Measurements from ENCODE around the gene RNF151.
"Not testable (repeated sequence)": the region's sequence is repeated elsewhere in the genome, so short reads cannot be mapped to it uniquely, and the experiment has no call there.

RNF151 gene, protein sequence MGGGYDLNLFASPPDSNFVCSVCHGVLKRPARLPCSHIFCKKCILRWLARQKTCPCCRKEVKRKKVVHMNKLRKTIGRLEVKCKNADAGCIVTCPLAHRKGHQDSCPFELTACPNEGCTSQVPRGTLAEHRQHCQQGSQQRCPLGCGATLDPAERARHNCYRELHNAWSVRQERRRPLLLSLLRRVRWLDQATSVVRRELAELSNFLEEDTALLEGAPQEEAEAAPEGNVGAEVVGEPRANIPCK

DNA sequence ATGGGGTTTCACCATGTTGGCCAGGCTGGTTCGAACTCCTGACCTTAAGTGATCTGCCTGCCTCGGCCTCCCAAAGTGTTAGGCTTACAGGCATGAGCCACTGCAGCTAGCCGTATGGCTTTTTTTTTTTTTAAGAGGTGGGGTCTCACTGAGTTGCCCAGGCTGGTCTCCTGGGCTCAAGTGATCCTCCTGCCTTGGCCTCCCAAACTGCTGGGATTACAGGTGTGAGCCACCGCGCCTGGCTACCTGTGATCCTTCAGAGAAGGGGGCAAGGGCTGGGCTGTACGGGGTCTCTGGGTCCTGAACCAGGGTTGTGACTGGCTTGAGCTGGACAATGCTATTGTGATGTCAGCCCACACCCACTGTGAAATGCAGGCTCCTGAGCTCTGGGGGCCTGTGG, at the start of gene RNF151:
RNF151 (plus strand) TSS at position 397 of the 400 bp plus-strand sequence. CDS start 26 bp downstream, outside the sequence.
- DNase-seq (ENCODE audit: low spot score) = no peak

DNA sequence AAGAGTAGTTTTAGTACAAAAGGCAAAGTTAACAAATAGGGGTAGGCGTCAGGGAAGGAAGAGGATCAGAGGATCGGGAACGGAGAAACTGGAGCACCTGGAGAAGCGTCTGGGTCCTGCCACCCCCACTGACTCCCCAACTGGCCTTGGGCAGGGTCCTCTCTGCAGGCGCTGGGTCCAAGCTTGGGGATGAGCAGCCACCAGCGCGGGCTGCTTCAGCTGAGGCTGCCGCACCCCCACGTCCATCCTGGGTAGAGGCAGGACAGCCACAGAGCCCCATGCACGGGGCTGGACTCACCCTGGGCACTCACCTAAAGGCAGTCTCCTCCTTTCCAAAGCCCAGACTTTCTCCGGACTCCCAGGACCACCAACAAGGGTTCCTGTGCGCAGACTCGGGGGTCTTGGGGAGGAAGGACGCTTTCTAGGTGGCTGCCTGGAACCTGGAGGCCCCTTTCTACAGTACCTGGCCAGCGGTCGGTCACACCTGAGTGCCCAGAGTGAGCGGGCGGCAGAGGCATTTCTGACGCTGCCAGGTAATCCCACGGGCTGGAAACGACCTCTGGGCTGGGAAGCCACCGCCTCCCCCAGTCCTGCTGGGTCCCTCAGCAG, 49.5 kb upstream of the RNF151 start:
- no peak for DNase-seq (ENCODE audit: low spot score)

DNA sequence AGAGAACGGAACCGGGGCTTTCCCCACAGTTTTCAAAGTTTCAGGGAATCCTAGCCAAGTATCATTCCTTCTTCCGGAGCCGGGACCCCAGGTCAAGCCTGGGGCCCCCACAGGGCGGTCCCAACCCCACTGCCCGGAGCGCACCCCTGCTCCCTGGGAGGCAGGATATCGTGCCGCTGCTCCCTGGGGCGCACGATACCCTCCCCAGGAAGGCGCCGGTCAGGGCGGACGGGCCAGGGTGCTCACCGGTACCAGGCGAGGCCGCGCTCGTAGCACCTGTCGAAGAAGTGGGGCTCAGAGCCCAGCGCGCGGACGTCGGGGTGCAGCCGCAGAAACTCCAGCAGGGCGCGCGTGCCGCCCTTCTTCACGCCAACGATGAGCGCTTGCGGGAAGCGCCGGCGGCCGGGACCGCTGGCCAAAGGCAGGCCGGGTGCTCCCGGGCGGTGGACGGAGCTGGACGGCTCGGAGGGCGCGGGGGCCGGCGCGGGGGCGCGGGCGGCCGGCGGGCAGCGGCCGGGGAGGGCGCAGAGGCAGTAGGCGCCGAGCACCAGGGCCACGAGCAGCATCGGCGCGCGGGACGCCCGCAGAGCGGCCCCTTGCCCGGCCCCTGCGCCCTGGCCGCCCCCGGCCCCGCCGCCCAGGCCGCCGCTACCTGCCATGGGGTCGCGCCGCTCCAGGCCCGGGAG, 48.8 kb upstream of the RNF151 start:
- DNase-seq (ENCODE audit: low spot score) = no peak

DNA sequence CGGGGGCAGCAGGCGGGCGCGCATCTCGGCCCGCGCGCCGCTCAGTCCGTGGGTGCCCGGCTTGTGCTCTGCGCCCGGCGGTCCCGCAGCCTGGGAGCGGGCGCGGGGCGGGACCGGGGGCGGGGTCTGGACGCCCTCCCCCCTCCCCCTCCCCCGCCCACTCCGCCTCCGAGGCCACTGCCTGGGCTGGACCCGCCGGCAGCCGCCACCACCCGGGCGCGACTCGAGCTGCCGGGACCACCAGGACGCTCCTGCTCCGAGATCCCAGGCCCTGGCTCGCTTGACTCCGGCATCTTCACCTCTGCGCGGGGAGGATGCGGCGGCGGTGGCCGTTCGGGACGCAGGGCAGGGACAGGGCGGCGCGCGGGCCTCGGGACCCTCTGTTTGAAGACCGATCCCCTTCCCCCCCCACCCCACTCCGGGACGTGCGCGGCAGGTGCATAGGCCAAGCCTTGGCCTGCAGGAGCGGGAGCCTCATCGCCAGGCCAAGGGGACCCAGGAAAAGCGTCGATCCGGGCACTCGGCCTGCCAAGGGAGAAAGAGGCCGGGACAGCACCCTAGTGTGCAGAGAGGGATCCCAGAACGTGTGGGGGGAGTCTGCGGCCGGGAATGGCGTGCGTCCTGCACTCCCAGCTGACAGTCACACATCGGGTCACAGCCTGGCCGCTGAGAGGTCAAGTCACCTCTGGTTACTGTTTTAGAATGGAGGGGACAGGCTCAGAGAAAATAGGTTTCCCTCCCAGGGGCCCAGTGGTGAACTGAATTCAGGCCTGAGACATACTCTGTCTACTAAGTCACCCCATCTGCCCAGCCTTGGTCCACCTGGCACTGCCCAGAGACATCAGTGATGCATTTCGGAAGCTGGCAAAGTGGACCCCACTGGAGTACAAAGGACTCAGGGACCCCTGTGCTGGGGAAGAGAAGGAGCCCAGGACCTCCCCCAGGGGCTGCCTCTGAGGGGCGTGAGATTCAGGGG, 48.0 kb upstream of the RNF151 start, which contains the start of gene HS3ST6:
HS3ST6 (minus strand) TSS at position 65 of the 976 bp plus-strand sequence. CDS start 92 bp downstream, outside the sequence.
- DNase-seq (ENCODE audit: low spot score) = no peak

DNA sequence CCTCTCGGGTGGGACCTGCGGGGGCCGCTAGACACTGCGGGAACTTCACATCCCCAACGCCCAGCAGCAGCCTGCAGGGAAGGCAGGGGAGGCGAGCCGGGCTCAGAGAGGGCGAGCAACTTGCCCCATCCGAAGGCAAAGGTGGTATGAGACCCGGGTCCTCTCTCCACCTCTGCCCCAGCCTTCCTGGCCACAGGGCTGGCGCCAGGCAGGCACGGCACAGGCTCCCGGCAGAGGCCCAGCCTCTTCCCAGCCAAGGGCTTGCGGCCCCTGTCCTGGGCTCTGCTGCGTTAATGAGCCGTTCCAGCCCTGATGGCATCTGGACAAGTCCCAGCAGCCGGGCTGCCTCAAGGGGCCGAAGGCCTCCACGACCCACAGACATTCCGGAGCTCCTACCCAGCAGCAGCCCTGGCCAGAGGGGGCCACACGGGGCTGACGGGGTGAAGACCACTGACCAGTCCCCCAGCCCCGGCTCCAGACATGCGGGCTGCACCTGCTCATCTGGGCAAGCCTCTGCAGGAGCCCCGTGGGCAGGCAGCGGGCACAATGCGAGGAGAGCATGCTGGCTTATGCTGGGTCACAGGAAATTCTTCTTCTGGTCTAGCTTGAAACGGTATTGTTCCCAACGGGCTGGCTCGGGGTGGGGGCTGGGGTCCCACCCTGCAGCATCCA, 47.2 kb upstream of the RNF151 start:
- DNase-seq (ENCODE audit: low spot score) = no peak

DNA sequence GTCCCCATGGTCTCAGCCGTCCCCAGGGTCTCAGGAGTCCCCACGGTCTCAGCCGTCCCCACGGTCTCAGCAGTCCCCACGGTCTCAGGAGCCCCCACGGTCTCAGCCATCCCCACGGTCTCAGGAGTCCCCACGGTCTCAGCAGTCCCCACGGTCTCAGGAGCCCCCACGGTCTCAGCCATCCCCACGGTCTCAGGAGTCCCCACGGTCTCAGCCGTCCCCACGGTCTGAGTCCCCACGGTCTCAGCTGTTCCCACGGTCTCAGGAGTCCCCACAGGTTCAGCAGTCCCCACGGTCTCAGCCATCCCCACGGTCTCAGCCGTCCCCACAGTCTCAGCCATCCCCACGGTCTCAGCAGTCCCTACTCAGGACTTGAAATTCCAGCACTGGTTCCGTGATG, 46.5 kb upstream of the RNF151 start:
- DNase-seq (ENCODE audit: low spot score) = not testable (repeated sequence)

DNA sequence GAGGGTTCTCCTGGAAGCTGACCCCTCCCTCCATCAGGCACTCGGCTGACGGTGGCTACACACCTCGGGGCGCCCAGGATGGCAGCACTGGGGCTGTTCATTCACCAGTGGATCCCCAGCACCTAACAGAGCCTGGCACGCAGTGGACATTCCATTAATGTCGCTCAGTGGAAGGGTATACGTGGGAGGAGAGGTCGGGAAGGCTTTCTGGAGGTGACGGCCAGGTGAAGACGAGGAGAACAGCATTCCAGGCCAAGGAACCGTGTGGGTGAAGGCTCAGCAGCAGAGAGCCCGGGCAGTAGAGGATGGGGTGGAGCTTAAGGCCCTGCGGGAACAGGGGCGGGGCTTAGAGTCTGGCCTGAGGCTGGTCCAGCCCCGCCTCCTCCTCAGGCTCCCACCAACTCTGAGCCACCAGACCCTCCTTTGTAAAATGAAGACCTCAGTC, 45.9 kb upstream of the RNF151 start:
- DNase-seq (ENCODE audit: low spot score) = no peak

DNA sequence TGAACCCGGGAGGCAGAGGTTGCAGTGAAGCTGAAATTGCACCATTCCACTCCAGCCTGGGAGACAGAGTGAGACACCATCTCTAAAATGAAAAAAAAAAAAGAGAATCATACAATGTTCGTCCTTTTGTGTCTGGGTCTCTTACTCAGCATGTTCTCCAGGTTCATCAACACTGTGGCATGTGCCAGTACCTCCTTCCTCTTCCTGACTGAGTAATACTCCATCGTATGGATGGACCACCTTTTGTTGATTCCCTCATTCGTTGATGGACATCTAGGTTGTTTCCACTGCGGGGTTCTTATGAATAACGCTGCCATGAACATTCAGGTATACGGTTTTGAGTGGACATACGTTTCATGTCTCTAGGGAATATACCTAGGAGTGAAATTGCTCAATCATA, 44.3 kb upstream of the RNF151 start:
- DNase-seq (ENCODE audit: low spot score) = no peak

DNA sequence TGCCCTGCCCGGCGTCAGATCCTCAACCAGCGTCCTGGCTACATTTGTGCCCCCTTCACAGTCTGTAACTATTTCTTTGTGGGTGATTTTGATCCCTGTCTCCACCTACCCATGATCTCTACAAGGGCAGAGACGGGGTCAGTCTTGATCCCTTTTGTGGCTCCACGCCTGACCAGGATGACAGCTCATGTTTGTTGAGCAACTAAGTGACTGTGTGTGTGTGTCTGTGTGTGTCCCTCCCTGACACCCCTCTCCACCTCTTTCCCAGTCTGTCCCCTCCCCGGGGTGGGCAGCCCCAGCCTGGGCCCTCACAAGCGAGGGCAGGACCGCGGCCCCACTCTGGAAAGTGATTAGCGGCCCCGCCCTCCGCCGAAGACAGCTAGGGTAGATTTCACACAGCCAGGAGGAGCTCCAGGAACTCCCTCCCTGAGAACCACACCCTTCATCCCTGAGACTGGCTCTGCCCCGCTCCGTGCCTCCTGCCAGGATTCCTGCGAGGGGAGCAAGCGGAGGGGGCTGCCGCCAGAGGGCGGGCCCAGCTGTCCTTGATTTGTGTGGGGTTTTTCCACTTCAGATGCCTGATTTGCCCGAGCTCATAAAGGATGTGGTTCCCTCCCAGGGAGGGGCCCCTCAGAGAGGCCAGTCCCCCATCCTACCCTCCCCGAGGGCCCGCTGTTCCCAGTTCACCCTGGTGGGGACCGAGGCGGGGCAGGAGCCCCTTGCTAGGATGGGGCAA, 43.2 kb upstream of the RNF151 start:
- DNase-seq (ENCODE audit: low spot score) = peak; percentile 61

DNA sequence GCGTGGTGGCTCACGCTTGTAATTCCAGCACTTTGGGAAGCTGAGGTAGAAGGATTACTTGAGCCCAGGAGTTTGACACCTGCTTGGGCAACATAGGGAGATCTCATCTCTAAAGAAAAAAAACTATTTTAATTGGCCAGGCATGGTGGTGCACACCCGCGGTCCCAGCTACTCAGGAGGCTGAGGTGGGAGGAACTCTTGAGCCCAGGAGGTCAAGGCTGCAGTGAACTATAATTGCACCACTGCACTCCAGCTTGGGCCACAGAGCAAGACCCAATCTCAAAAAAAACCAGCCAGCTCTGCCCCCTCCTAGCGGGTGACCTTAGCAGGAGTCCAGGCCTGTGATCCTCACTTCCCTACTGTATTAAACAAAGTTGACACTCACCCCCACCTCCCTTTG, 42.6 kb upstream of the RNF151 start:
- DNase-seq (ENCODE audit: low spot score) = no peak

DNA sequence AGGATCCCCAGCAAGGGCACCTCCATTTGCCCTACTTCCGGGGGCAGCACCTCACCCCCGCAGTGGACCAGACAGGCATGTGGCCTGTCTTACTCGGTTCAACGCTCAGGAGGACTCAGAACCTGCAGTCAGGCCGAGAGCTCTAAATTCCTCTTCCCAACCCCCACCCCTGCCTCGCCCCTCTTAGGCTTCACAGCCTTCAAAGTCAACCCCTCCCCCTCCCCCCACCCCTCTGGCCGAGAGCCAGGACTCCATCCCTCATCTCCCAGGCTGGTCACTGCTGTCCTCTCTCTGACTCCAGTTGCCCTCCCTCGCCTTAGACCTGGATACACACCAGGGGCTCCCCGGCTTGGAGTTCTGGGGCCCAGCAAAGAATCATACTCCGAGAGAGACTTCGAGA, 40.4 kb upstream of the RNF151 start:
- DNase-seq (ENCODE audit: low spot score) = no peak

DNA sequence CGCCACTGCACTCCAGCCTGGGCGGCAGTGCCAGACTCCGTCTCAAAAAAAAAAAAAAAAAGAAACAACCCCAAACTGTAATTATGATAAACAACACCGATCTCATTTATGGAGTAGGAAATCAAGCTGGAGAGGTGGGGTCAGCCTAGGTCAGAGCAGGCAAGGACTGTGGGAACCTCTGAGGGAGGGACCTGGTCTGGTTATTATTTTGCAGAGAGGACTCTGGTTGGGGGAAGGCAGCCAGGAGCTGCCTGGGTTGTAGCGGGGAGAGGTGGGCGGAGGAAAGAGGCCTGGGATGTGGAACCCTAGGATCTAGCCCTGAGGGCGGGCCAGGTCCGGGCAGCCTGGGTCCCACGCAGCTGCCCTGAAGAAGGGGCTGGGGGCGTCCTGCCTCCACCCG, 37.6 kb upstream of the RNF151 start:
- no peak for DNase-seq (ENCODE audit: low spot score)

DNA sequence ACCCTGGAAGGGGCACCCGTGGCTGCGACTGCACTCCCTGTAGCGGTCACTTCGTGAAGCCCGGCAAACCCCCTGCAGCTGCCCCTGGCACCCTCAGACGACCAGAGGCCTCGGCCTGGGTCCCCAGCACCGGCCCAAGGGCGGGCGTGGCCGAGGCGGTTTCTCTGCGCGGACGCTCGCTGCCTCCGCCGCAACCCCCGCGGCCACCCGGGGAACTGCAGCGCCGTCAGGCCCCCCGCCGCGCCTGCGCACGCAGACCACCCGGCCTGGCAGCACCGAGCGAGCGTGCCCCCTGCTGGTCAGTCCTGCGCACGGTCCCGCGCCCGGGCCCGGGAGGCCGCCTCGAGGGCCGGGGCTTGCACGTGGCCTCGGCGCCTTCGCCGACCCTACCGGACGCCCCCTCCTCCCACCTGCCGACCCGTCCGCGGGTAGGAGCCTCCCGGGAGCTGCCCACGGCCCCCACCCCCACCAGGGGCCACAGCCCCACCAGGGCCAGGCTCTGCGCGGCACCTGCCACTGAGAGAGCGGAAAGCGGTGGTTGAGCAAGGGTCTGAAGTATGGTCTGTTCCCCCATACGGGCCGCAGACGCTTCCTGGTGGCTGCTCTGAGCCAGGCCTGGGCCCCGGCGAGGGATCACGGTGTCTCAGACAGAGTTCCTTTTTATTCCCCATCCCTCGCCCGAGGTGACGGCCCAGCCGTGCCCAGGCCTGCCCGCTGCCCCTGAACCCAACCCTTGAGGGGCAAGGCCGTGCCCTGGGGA, 36.9 kb upstream of the RNF151 start:
- DNase-seq (ENCODE audit: low spot score) = peak; percentile 90

DNA sequence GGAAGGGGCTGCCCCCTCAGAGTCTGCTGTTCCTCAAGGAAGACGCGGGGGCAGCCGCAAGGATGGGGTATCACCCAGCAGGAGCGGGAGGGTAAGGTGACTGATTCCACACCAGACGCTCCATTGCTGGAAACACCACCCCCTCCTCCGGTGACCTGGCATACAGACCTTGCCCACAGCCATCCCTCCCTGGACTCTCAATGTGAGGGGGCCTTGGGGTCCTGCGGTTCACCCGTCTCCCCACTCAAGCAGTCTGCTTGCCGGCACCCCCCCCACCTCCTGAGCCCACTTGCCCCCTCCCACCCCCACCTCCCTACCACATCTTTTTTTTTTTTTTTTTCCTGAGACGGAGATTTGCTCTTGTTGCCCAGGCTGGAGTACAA, 36.3 kb upstream of the RNF151 start:
- DNase-seq (ENCODE audit: low spot score) = no peak

DNA sequence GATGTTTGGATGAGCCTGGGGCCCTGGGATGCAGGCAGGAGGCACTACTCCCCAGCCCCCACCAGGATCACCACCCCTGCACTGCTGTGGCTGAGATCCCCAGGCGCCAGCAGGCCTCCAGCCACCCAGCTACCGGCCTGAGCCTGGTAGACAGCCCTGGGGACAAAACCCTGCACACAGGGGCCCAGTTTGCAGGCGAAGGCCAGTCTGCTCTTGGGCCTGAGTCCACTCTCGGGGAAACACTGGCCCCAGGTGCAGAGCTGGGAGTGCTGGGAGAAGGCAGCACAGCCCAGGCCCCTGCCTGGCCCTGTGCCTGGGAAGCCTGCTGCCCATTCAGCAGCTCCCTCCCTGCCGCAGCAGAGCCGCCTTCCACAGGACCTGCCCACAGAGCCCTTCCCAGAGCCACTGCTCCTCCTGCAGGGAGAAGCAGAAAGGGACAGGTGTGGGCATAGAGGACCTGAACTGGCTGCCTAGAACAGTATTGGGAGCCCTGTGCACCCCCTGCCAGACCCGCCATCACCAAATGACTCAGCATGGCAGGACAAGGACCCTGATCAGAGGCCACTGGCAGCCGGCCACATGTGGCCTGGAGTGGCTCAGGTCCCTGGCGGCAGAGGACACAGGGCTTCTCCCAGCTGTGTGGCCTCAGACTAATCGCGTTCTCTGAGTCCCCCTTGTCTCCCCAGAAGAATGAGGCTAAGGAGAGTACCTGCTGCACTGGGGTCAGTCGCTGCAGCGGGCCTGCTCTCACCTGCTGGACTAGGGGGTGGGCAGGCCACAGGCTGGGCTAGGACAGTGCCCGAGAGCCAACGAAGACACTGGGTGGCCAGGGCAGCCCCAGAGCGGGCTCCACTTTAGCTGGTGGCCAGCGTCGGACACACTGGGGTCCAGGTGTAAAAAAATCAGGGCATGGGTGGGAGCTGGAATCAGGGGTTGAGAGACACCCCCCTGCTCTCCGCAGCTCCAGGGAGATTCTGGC, 34.3 kb upstream of the RNF151 start:
- DNase-seq (ENCODE audit: low spot score) = no peak

DNA sequence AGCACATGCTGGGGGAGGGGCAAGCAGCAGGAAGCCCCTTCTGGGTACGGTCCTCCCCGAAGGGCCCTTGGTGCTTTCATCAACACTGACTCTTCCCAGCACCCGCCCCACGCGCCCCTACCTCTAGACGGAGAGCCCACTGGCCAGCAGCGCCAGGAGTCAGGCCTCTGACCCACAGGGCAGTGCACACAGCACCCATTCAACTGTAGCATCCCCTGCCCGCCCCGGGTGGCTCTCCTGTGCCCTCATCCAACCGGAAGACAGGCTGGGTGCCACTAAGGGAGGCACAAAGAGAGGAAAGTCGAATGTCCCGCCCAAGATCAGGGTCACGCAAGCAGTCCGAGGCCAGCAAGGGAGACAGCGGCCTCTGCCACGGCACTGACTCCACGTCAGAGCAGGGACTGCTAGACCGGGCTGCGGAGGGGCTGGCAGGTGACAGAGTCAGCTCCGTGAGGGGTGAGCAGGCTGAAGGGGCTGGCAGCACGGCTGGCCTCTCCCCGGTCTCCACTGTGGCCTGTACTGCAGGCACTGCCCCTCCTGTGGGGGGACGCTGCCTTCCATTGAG, 33.5 kb upstream of the RNF151 start:
- DNase-seq (ENCODE audit: low spot score) = no peak

DNA sequence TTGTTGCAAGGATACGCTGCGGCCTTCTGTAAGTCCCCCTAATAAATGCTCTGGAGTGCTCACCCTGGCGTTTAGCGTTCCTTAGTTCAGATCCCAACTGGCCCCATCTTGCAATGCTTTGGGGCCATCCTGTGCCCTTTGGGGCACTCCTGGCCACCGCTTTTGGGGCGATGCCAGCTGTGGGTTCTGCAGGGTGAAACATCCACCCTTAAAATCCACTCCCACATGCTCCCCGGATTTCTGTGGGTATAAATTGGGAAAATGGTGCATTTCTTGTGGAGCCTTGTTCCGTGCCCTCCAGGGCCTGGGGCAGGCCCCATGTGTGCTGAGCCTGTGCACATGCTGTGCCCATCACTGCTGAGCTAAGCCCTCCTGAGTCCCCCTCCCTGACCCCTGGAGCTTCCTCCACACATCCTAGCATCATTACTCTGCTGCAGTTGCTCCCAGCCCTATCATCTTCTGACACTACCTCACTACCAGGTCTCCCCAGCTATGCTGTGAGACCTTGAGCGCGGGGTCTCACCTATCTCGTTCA, 29.6 kb upstream of the RNF151 start:
- no peak for DNase-seq (ENCODE audit: low spot score)

DNA sequence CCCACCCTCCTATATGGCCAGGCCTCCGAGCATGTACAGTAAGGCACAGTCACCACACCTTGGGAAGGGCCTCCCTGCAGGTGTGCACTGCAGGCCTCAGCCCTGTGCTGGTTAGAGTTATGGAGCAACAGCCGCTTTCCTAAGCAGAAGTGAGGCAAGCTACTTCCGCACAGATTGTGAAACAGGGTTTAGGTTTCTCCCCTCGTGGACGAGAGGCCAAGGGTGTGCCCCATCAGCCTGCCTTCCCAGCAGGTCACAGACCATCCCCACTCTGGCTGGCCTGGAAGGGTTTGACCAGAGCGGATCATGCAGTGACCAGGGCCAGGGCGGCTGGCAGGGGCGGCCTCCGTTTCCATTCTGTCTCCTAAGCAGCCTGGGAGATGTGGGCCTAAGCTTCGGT, 28.3 kb upstream of the RNF151 start:
- no peak for DNase-seq (ENCODE audit: low spot score)

Measured in LoVo (cell line).